Ammon's horn (tissue), 1 donor: ENCODE data around the gene LHFPL2.

Experiments used
- DNase-seq: peaks from one replicate; pipeline ENCODE4 v3.0.0-alpha.2; 2016; ENCODE audit warnings: low spot score

LHFPL2 gene

GRCh38 chr5:78567617-78568016 lies 81.0 kb downstream of the LHFPL2 start:
- DNase-seq, result no peak

- DNase-seq, result no peak
Measured at GRCh38 chr5:78566747-78567425, 81.7 kb downstream of the LHFPL2 start.

GRCh38 chr5:78565395-78565794 lies 83.2 kb downstream of the LHFPL2 start:
- DNase-seq, result no peak

GRCh38 chr5:78563621-78564020 lies 85.0 kb downstream of the LHFPL2 start:
- no peak for DNase-seq

- no peak for DNase-seq
Measured at GRCh38 chr5:78562714-78563330, 85.8 kb downstream of the LHFPL2 start.

GRCh38 chr5:78562001-78562400 lies 86.6 kb downstream of the LHFPL2 start:
- no peak for DNase-seq

- no peak for DNase-seq
Measured at GRCh38 chr5:78561261-78561660, 87.3 kb downstream of the LHFPL2 start.

- no peak for DNase-seq
Measured at GRCh38 chr5:78560000-78560855, 88.3 kb downstream of the LHFPL2 start.

- DNase-seq, result no peak
Measured at GRCh38 chr5:78557601-78558000, 91.0 kb downstream of the LHFPL2 start.

- no peak for DNase-seq
Measured at GRCh38 chr5:78555870-78556269, 92.7 kb downstream of the LHFPL2 start.

- DNase-seq, result no peak
Measured at GRCh38 chr5:78554670-78555069, 93.9 kb downstream of the LHFPL2 start.

- no peak for DNase-seq
Measured at GRCh38 chr5:78553580-78554353, 94.8 kb downstream of the LHFPL2 start.

- no peak for DNase-seq
Measured at GRCh38 chr5:78552729-78553342, 95.7 kb downstream of the LHFPL2 start.

- no peak for DNase-seq
Measured at GRCh38 chr5:78550891-78551290, 97.7 kb downstream of the LHFPL2 start.

GRCh38 chr5:78549043-78549442 lies 99.5 kb downstream of the LHFPL2 start:
- DNase-seq, result peak; percentile 83

GRCh38 chr5:78547731-78548615 lies 100.6 kb downstream of the LHFPL2 start:
- DNase-seq, result no peak

- no peak for DNase-seq
Measured at GRCh38 chr5:78547183-78547582, 101.4 kb downstream of the LHFPL2 start.

GRCh38 chr5:78546276-78546996 lies 102.1 kb downstream of the LHFPL2 start:
- DNase-seq, result no peak

GRCh38 chr5:78545406-78545805 lies 103.2 kb downstream of the LHFPL2 start:
- DNase-seq, result no peak
